Neural crest cell (in vitro differentiated cells): Measurements from ENCODE around the gene MEF2C. TPM values are rescaled to one million over a fixed set of nuclear protein-coding genes. Genes with fewer than 3 reads are reported as not detected.

Experiments used
- DNase-seq: peaks from one replicate; pipeline ENCODE4 v3.0.0; 2021; ENCODE audit warnings: low read depth, mixed read lengths, low spot score
- H3K27ac Mint-ChIP-seq: one replicate; pipeline ENCODE4 v1.8.0; 2021; ENCODE audit warnings: mild to moderate bottlenecking, mixed read lengths; ENCODE audit not compliant: unreplicated experiment
- H3K27me3 Mint-ChIP-seq: 2 replicates; pipeline ENCODE4 v1.8.0; 2021; ENCODE audit warnings: low read depth, mild to moderate bottlenecking, mixed read lengths
- H3K36me3 Mint-ChIP-seq: 2 replicates; pipeline ENCODE4 v1.8.0; 2021; ENCODE audit warnings: low read depth, mild to moderate bottlenecking, mixed read lengths
- H3K4me1 Mint-ChIP-seq: 2 replicates; pipeline ENCODE4 v1.8.0; 2021; ENCODE audit warnings: mixed read lengths
- H3K4me3 Mint-ChIP-seq: one replicate; pipeline ENCODE4 v1.8.0; 2021; ENCODE audit warnings: mild to moderate bottlenecking, mixed read lengths
- H3K9me3 Mint-ChIP-seq: 2 replicates; pipeline ENCODE4 v1.8.0; 2021; ENCODE audit warnings: mixed read lengths
- CTCF ChIP-seq: fragments of 200-600 bp; sonication (generic); conservative IDR thresholded peaks from 2 replicates; pipeline ENCODE4 v1.5.0; 2021; ENCODE audit warnings: antibody characterized with exemption, mild to moderate bottlenecking
- total RNA-seq: library from RNA; stranded (reverse); gene quantifications from 2 replicates; pipeline ENCODE4 v1.2.1, GENCODE V29; 2021

Gene MEF2C
- total RNA-seq, 1 donor from 2014 or later: 46.0 TPM

- peaks cover 36% of the 10 kb centered on the region for H3K4me1 Mint-ChIP-seq
- peak overlapping the region; percentile 63 for H3K4me3 Mint-ChIP-seq
- H3K27me3 Mint-ChIP-seq: peaks cover 96% of the 10 kb centered on the region
- TF ChIP-seq CTCF: peak; percentile 99
- H3K27ac Mint-ChIP-seq: no peak overlapping the region
- peak; percentile 93 for DNase-seq
- H3K9me3 Mint-ChIP-seq: no peaks in the 10 kb centered on the region
- no peaks in the 10 kb centered on the region for H3K36me3 Mint-ChIP-seq
Measured at GRCh38 chr5:88680253-88681132, 202.5 kb downstream of the MEF2C start.

GRCh38 chr5:88679638-88680037 lies 203.3 kb downstream of the MEF2C start:
- Mint-ChIP-seq H3K9me3 (no peaks in the 10 kb centered on the region), H3K27me3 (peaks cover 96% of the 10 kb centered on the region), H3K36me3 (no peaks in the 10 kb centered on the region), H3K4me1 (peaks cover 41% of the 10 kb centered on the region), H3K4me3 (peak overlapping the region; percentile 76), H3K27ac (no peak overlapping the region)
- DNase-seq: no peak
- no peak for TF ChIP-seq CTCF

- H3K27me3 Mint-ChIP-seq: peaks cover 96% of the 10 kb centered on the region
- DNase-seq: no peak
- peak overlapping the region; percentile 76 for H3K4me3 Mint-ChIP-seq
Measured at GRCh38 chr5:88678770-88679381, 204.1 kb downstream of the MEF2C start.

DNA sequence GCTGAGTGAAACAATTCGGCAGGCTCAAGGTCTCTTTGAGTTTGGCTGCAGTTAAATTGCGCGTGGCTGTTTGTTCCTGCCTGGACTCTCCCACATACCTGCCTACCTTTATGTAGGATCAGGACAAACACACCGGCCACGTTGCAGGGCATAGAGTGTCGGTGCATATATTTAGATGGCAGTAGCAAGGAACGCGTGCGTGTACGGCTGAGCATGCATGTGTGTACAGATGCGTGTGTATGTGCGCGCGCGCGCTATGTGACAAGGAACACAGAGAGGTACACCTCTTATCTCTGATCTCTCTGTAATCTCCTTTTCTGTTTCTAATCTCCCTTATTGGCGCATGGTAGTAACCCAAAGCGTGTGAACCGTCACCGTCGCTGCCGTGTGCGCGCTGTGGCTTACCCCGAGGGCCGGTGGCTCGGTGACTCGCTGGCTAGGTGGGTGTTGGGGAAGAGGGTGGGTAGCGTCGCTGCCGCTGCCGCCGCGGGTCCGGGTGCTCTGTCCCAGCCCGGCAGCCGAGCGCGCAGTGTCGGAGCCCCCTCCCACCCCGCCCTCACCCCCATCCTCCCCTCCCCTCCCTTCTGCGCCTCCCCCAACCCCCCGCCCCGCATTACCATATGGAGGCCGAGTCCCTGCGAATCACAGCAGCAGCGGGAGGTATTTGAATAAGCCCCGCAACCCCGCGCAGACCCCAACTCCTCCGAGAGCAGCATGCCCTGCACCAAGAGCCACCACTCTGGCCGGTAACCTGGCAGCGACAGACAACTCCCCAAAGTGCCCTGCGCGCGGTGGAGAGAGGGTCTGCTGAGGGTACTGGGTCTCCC lies 204.8 kb downstream of the MEF2C start:
- Mint-ChIP-seq H3K27ac (no peak overlapping the region), H3K4me1 (peaks cover 43% of the 10 kb centered on the region), H3K4me3 (peak overlapping the region; percentile 80), H3K27me3 (peaks cover 96% of the 10 kb centered on the region), H3K36me3 (no peaks in the 10 kb centered on the region), H3K9me3 (no peaks in the 10 kb centered on the region)
- DNase-seq: no peak
- no peak for TF ChIP-seq CTCF

More at GRCh38 chr5:88678770-88679381, 204.1 kb downstream of the MEF2C start:
- no peak overlapping the region for H3K27ac Mint-ChIP-seq
- H3K9me3 Mint-ChIP-seq: no peaks in the 10 kb centered on the region
- TF ChIP-seq CTCF: no peak
- peaks cover 41% of the 10 kb centered on the region for H3K4me1 Mint-ChIP-seq
- no peaks in the 10 kb centered on the region for H3K36me3 Mint-ChIP-seq

DNA sequence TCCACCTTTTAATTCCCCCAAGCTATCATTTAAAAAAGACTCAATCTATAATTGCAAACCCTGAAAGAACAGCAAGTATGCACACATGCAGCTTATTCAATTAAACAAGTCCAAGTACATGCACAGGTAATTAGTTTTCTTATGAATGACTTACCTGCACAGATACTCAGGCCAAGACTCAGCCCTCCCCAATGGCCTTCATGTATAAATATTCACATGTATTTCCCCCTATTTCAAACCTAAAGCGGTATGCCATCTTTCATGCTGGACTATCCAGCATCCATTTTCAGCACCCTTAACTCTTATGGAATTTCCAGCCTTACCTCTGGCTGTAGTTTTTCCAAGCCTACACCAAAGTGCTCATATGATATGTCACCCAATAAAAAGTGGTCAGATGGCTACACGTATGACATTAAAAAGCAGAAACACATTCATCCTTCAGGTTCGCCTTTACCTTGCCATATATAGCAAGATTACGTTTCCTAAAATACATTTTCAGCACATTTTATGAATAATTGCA lies 205.5 kb downstream of the MEF2C start:
- TF ChIP-seq CTCF: no peak
- Mint-ChIP-seq H3K9me3 (no peaks in the 10 kb centered on the region), H3K4me1 (peaks cover 45% of the 10 kb centered on the region), H3K4me3 (peak overlapping the region; percentile 80), H3K36me3 (no peaks in the 10 kb centered on the region), H3K27me3 (peaks cover 94% of the 10 kb centered on the region), H3K27ac (no peak overlapping the region)
- DNase-seq: no peak
